ENCODE measurements around the gene CPT1C. TPM values are rescaled to one million over a fixed set of nuclear protein-coding genes. Genes with fewer than 3 reads are reported as not detected.

The CPT1C gene
- polyA plus RNA-seq, 1 donor (not counting 4 experiments of a cell fraction or from before 2014, with no cell fraction given): 0.41 TPM

GRCh38 chr19:49642492-49643035 lies 48.4 kb upstream of the CPT1C start:
- Histone ChIP-seq H3K79me2 (ENCODE audit: control insufficient read depth, insufficient read depth, low read length) (peaks cover 66% of the 10 kb centered on the region), H3K9me3 (ENCODE audit: control insufficient read depth, low read depth, low read length) (no peaks in the 10 kb centered on the region), H4K20me1 (ENCODE audit: control insufficient read depth, extremely low read depth, insufficient read depth, low read length) (peaks cover 2% of the 10 kb centered on the region), H3K27me3 (ENCODE audit: control insufficient read depth, extremely low read depth, insufficient read depth, low read length) (no peaks in the 10 kb centered on the region), H3K4me1 (ENCODE audit: control insufficient read depth, extremely low read depth, insufficient read depth, low read length) (peaks cover 24% of the 10 kb centered on the region), H3K4me2 (ENCODE audit: control insufficient read depth, extremely low read depth, insufficient read depth, low read depth, low read length) (peak overlapping the region; percentile 100), H3K27ac (ENCODE audit: control insufficient read depth, insufficient read depth, low read length) (peak overlapping the region; percentile 96), H2AFZ (ENCODE audit: control insufficient read depth, low read length) (peak overlapping the region; percentile 53), H3K9ac (ENCODE audit: control insufficient read depth, extremely low read depth, insufficient read depth, low read length) (peak overlapping the region; percentile 100), H3K4me3 (ENCODE audit: control insufficient read depth in 2 of 3, extremely low read depth in 1 of 3, insufficient read depth in 2 of 3, low read depth in 1 of 3, low read length in 3 of 3) (peak overlapping the region; percentile 85 to 100 (median 99)), H3K9me1 (ENCODE audit: control insufficient read depth, extremely low read depth, insufficient read depth, low read length) (no peaks in the 10 kb centered on the region), H3K36me3 (ENCODE audit: control insufficient read depth in 2 of 2, extremely low read depth in 1 of 2, insufficient read depth in 2 of 2, low read length in 2 of 2) (peaks cover 15 to 18% of the 10 kb centered on the region in 2 experiments)
- FAIRE-seq (no peak), DNase-seq (ENCODE audit: low read depth, low spot score) (no peak)
- TF ChIP-seq EZH2 (IDR thresholded peaks at IDR 0.05; ENCODE audit: low read length): no peak
- TF ChIP-seq, protein P1, sequence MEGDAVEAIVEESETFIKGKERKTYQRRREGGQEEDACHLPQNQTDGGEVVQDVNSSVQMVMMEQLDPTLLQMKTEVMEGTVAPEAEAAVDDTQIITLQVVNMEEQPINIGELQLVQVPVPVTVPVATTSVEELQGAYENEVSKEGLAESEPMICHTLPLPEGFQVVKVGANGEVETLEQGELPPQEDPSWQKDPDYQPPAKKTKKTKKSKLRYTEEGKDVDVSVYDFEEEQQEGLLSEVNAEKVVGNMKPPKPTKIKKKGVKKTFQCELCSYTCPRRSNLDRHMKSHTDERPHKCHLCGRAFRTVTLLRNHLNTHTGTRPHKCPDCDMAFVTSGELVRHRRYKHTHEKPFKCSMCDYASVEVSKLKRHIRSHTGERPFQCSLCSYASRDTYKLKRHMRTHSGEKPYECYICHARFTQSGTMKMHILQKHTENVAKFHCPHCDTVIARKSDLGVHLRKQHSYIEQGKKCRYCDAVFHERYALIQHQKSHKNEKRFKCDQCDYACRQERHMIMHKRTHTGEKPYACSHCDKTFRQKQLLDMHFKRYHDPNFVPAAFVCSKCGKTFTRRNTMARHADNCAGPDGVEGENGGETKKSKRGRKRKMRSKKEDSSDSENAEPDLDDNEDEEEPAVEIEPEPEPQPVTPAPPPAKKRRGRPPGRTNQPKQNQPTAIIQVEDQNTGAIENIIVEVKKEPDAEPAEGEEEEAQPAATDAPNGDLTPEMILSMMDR (optimal IDR thresholded peaks at IDR 0.05 in 1 of 3, IDR thresholded peaks at IDR 0.05 in 1 of 3, conservative IDR thresholded peaks at IDR 0.05 in 1 of 3; ENCODE audit: extremely low read depth in 1 of 3, insufficient read depth in 2 of 3, low read length in 3 of 3): no peak
- dilution Hi-C loops (cut with MboI; ENCODE audit: extremely low pct_ligation_motif_present, low sequenced_read_pairs): no loop called here

- Histone ChIP-seq H4K20me1 (ENCODE audit: control insufficient read depth, extremely low read depth, insufficient read depth, low read length) (peaks cover 2% of the 10 kb centered on the region), H3K9me3 (ENCODE audit: control insufficient read depth, low read depth, low read length) (no peaks in the 10 kb centered on the region), H3K36me3 (ENCODE audit: control insufficient read depth in 2 of 2, extremely low read depth in 1 of 2, insufficient read depth in 2 of 2, low read length in 2 of 2) (peaks cover 15 to 18% of the 10 kb centered on the region in 2 experiments), H3K4me2 (ENCODE audit: control insufficient read depth, extremely low read depth, insufficient read depth, low read depth, low read length) (peak overlapping the region; percentile 100), H3K9ac (ENCODE audit: control insufficient read depth, extremely low read depth, insufficient read depth, low read length) (no peak overlapping the region), H3K79me2 (ENCODE audit: control insufficient read depth, insufficient read depth, low read length) (peaks cover 67% of the 10 kb centered on the region), H3K27ac (ENCODE audit: control insufficient read depth, insufficient read depth, low read length) (peak overlapping the region; percentile 19), H3K9me1 (ENCODE audit: control insufficient read depth, extremely low read depth, insufficient read depth, low read length) (no peaks in the 10 kb centered on the region), H3K4me1 (ENCODE audit: control insufficient read depth, extremely low read depth, insufficient read depth, low read length) (peaks cover 20% of the 10 kb centered on the region), H2AFZ (ENCODE audit: control insufficient read depth, low read length) (no peak overlapping the region), H3K27me3 (ENCODE audit: control insufficient read depth, extremely low read depth, insufficient read depth, low read length) (no peaks in the 10 kb centered on the region), H3K4me3 (ENCODE audit: control insufficient read depth in 2 of 3, extremely low read depth in 1 of 3, insufficient read depth in 2 of 3, low read depth in 1 of 3, low read length in 3 of 3) (peak overlapping the region in 1 of 3 experiments; percentile 33)
- no peak for TF ChIP-seq EZH2 (IDR thresholded peaks at IDR 0.05; ENCODE audit: low read length)
- TF ChIP-seq, protein P1 (optimal IDR thresholded peaks at IDR 0.05 in 1 of 3, IDR thresholded peaks at IDR 0.05 in 1 of 3, conservative IDR thresholded peaks at IDR 0.05 in 1 of 3; ENCODE audit: extremely low read depth in 1 of 3, insufficient read depth in 2 of 3, low read length in 3 of 3): no peak
- DNase-seq (ENCODE audit: low read depth, low spot score) (no peak), FAIRE-seq (peak; percentile 56)
- dilution Hi-C loops (cut with MboI; ENCODE audit: extremely low pct_ligation_motif_present, low sequenced_read_pairs): no loop called here
Measured at GRCh38 chr19:49643466-49643865, 47.5 kb upstream of the CPT1C start.

Measured in keratinocyte (primary cell).